ENCODE data around the gene DDX20.

The DDX20 gene

GRCh38 chr1:111758373-111758772 is 2.7 kb downstream of the DDX20 start:
- DNase-seq (ENCODE audit: insufficient read length, low spot score): no peak
- TF ChIP-seq PAX5 (IDR thresholded peaks at IDR 0.05; ENCODE audit: insufficient read depth, low read length, severe bottlenecking) (no peak), POLR2A (IDR thresholded peaks at IDR 0.05; ENCODE audit: low read depth, low read length) (no peak), SPI1 (IDR thresholded peaks at IDR 0.05; ENCODE audit: low read depth, low read length) (no peak), POLR2AphosphoS5 (IDR thresholded peaks at IDR 0.05; ENCODE audit: low read depth, low read length) (no peak)
- no peak for FAIRE-seq

- no peak for DNase-seq (ENCODE audit: insufficient read length, low spot score)
- FAIRE-seq: no peak
- TF ChIP-seq POLR2A (IDR thresholded peaks at IDR 0.05; ENCODE audit: low read depth, low read length) (no peak), SPI1 (IDR thresholded peaks at IDR 0.05; ENCODE audit: low read depth, low read length) (no peak), TAF1 (IDR thresholded peaks at IDR 0.05; ENCODE audit: low read depth, low read length) (no peak), POLR2AphosphoS5 (IDR thresholded peaks at IDR 0.05; ENCODE audit: low read depth, low read length) (no peak), POU2F2 (IDR thresholded peaks at IDR 0.05; ENCODE audit: low read depth, low read length) (no peak), PAX5 (IDR thresholded peaks at IDR 0.05; ENCODE audit: insufficient read depth, low read length, severe bottlenecking) (no peak)
Measured at GRCh38 chr1:111761717-111762116, 6.0 kb downstream of the DDX20 start.

- FAIRE-seq: no peak
- no peak for DNase-seq (ENCODE audit: insufficient read length, low spot score)
- TF ChIP-seq POU2F2 (IDR thresholded peaks at IDR 0.05; ENCODE audit: low read depth, low read length) (no peak), POLR2AphosphoS5 (IDR thresholded peaks at IDR 0.05; ENCODE audit: low read depth, low read length) (no peak), SPI1 (IDR thresholded peaks at IDR 0.05; ENCODE audit: low read depth, low read length) (no peak), POLR2A (IDR thresholded peaks at IDR 0.05; ENCODE audit: low read depth, low read length) (no peak), PAX5 (IDR thresholded peaks at IDR 0.05; ENCODE audit: insufficient read depth, low read length, severe bottlenecking) (no peak), TAF1 (IDR thresholded peaks at IDR 0.05; ENCODE audit: low read depth, low read length) (no peak)
Measured at GRCh38 chr1:111762332-111762731, 6.6 kb downstream of the DDX20 start.

- DNase-seq (ENCODE audit: insufficient read length, low spot score) (no peak), FAIRE-seq (no peak)
- TF ChIP-seq POLR2A (IDR thresholded peaks at IDR 0.05; ENCODE audit: low read depth, low read length) (no peak), TAF1 (IDR thresholded peaks at IDR 0.05; ENCODE audit: low read depth, low read length) (no peak), SPI1 (IDR thresholded peaks at IDR 0.05; ENCODE audit: low read depth, low read length) (no peak), POLR2AphosphoS5 (IDR thresholded peaks at IDR 0.05; ENCODE audit: low read depth, low read length) (no peak), POU2F2 (IDR thresholded peaks at IDR 0.05; ENCODE audit: low read depth, low read length) (no peak), PAX5 (IDR thresholded peaks at IDR 0.05; ENCODE audit: insufficient read depth, low read length, severe bottlenecking) (no peak)
Measured at GRCh38 chr1:111768023-111768422, 12.3 kb downstream of the DDX20 start.

GRCh38 chr1:111768625-111769024 is 12.9 kb downstream of the DDX20 start:
- no peak for TF ChIP-seq PAX5 (IDR thresholded peaks at IDR 0.05; ENCODE audit: insufficient read depth, low read length, severe bottlenecking)
- no peak for TF ChIP-seq SPI1 (IDR thresholded peaks at IDR 0.05; ENCODE audit: low read depth, low read length)
- TF ChIP-seq POLR2A (IDR thresholded peaks at IDR 0.05; ENCODE audit: low read depth, low read length): no peak
- TF ChIP-seq POLR2AphosphoS5 (IDR thresholded peaks at IDR 0.05; ENCODE audit: low read depth, low read length): no peak
- no peak for TF ChIP-seq POU2F2 (IDR thresholded peaks at IDR 0.05; ENCODE audit: low read depth, low read length)
- no peak for TF ChIP-seq TAF1 (IDR thresholded peaks at IDR 0.05; ENCODE audit: low read depth, low read length)
- DNase-seq (ENCODE audit: insufficient read length, low spot score): no peak
- FAIRE-seq: no peak

- no peak for DNase-seq (ENCODE audit: insufficient read length, low spot score)
- no peak for TF ChIP-seq POLR2A (IDR thresholded peaks at IDR 0.05; ENCODE audit: low read depth, low read length)
- no peak for TF ChIP-seq PAX5 (IDR thresholded peaks at IDR 0.05; ENCODE audit: insufficient read depth, low read length, severe bottlenecking)
- TF ChIP-seq TAF1 (IDR thresholded peaks at IDR 0.05; ENCODE audit: low read depth, low read length): no peak
- TF ChIP-seq SPI1 (IDR thresholded peaks at IDR 0.05; ENCODE audit: low read depth, low read length): no peak
- peak; percentile 85 for FAIRE-seq
Measured at GRCh38 chr1:111769517-111770146, 13.9 kb downstream of the DDX20 start.

- FAIRE-seq: no peak
- TF ChIP-seq POLR2A (IDR thresholded peaks at IDR 0.05; ENCODE audit: low read depth, low read length) (no peak), SPI1 (IDR thresholded peaks at IDR 0.05; ENCODE audit: low read depth, low read length) (no peak), POU2F2 (IDR thresholded peaks at IDR 0.05; ENCODE audit: low read depth, low read length) (no peak), PAX5 (IDR thresholded peaks at IDR 0.05; ENCODE audit: insufficient read depth, low read length, severe bottlenecking) (no peak), POLR2AphosphoS5 (IDR thresholded peaks at IDR 0.05; ENCODE audit: low read depth, low read length) (no peak), TAF1 (IDR thresholded peaks at IDR 0.05; ENCODE audit: low read depth, low read length) (no peak)
- no peak for DNase-seq (ENCODE audit: insufficient read length, low spot score)
Measured at GRCh38 chr1:111770916-111771315, 15.2 kb downstream of the DDX20 start.

GRCh38 chr1:111775966-111776365 is 20.3 kb downstream of the DDX20 start:
- no peak for TF ChIP-seq POLR2AphosphoS5 (IDR thresholded peaks at IDR 0.05; ENCODE audit: low read depth, low read length)
- TF ChIP-seq SPI1 (IDR thresholded peaks at IDR 0.05; ENCODE audit: low read depth, low read length): no peak
- DNase-seq (ENCODE audit: insufficient read length, low spot score) (no peak), FAIRE-seq (no peak)

GRCh38 chr1:111776391-111776790 is 20.7 kb downstream of the DDX20 start:
- FAIRE-seq (no peak), DNase-seq (ENCODE audit: insufficient read length, low spot score) (no peak)
- TF ChIP-seq SPI1 (IDR thresholded peaks at IDR 0.05; ENCODE audit: low read depth, low read length) (no peak), POLR2AphosphoS5 (IDR thresholded peaks at IDR 0.05; ENCODE audit: low read depth, low read length) (no peak), POU2F2 (IDR thresholded peaks at IDR 0.05; ENCODE audit: low read depth, low read length) (no peak), POLR2A (IDR thresholded peaks at IDR 0.05; ENCODE audit: low read depth, low read length) (no peak), PAX5 (IDR thresholded peaks at IDR 0.05; ENCODE audit: insufficient read depth, low read length, severe bottlenecking) (no peak), TAF1 (IDR thresholded peaks at IDR 0.05; ENCODE audit: low read depth, low read length) (no peak)

GRCh38 chr1:111776861-111777260 is 21.2 kb downstream of the DDX20 start:
- FAIRE-seq (no peak), DNase-seq (ENCODE audit: insufficient read length, low spot score) (no peak)
- TF ChIP-seq POU2F2 (IDR thresholded peaks at IDR 0.05; ENCODE audit: low read depth, low read length): no peak
- TF ChIP-seq SPI1 (IDR thresholded peaks at IDR 0.05; ENCODE audit: low read depth, low read length): no peak
- TF ChIP-seq POLR2A (IDR thresholded peaks at IDR 0.05; ENCODE audit: low read depth, low read length): no peak
- no peak for TF ChIP-seq PAX5 (IDR thresholded peaks at IDR 0.05; ENCODE audit: insufficient read depth, low read length, severe bottlenecking)
- TF ChIP-seq POLR2AphosphoS5 (IDR thresholded peaks at IDR 0.05; ENCODE audit: low read depth, low read length): no peak
- TF ChIP-seq TAF1 (IDR thresholded peaks at IDR 0.05; ENCODE audit: low read depth, low read length): no peak

All from GM12891 (cell line).